ENCODE data around the gene TMEM45A. TPM values are rescaled to one million over a fixed set of nuclear protein-coding genes. Genes with fewer than 3 reads are reported as not detected.
"Not testable (repeated sequence)": the region's sequence is repeated elsewhere in the genome, so short reads cannot be mapped to it uniquely, and the experiment has no call there.

TMEM45A gene
- total RNA-seq, 1 donor from 2014 or later: 178 TPM

DNA sequence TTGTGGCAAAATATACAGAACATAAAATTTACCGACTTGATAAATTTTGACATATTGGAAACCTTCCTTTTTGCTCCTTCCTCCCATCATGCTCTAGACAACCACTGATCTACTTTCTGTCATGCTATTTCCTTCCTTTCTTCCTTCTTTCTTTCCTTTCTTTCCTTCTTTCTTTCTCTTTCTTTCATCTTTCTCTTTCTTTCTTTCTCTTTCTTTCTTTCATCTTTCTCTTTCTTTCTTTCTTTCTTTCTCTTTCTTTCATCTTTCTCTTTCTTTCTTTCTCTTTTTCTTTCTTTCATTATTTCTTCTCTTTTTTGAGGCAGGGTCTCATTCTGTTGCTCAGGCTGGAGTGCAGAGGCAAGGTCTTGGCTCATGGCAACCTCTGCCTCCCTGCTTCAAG, 8.9 kb upstream of the TMEM45A start:
- no peak for DNase-seq (ENCODE audit: low spot score)

DNA sequence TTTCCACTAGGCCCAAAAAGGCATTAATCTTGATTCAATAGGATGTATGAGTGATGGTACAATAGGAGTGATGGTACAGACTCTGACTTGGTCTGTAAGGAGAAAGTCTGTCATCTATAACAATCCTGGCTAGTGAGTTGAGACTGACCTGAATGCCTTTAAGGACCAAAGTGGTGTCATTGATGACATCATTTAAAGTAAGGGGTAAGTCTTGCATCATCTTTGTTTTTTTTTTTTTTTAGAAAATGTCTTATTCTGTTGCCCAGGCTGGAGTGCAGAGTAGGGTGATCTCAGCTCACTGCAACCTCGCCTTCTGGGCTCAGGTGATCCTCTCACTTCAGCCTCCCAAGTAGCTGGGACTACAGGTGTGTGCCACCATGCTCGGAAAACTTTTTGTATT, 5.6 kb upstream of the TMEM45A start:
- DNase-seq (ENCODE audit: low spot score): no peak

GRCh38 chr3:100489118-100489517, 3.3 kb upstream of the TMEM45A start:
- DNase-seq (ENCODE audit: low spot score): no peak

DNA sequence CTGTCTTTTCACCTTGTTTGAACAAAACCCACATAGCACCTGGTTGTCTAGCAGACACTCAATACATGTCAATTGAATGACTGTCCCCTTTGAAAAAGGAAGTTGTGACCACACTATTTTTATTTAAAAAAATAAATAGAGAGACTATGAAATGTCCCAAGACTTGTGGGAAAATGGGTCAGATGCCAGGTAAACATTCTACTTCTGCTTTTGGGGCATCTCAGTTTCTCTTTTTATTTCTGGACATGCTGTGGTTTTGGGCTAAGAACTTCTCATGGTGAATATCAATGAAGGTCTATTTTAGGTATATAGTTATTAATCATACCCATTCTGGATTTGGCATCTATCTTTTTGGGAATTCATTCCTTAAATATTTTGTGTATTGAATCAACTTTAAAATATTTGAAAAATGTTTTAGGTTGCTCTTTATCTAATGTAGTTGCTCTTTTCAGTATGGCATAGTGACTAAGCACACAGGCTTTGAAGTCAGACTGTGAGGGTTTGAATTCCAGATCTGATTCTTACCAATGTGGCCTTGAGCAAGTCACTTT, 4.4 kb downstream of the TMEM45A start:
- no peak for DNase-seq (ENCODE audit: low spot score)

DNA sequence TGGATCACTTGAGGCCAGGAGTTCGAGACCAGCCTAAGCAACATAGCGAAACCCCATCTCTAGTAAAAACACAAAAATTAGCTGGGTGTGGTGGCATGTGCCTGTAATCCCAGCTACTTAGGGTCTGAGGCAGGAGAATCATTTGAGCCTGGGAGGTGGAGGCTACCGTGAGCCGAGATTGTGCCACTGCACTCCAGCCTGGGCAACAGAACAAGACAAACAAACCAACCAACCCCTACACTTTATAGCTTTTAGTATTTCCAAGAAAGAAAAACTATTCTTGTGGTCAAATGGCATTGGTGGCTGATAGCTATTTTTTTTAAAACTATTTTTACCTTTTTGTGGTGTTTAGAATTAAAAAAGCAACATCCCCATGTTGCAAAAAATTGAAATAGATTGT, 7.2 kb downstream of the TMEM45A start:
- DNase-seq (ENCODE audit: low spot score): no peak

- peak; percentile 24 for DNase-seq (ENCODE audit: low spot score)
Measured at GRCh38 chr3:100500320-100500880, 8.0 kb downstream of the TMEM45A start.

DNA sequence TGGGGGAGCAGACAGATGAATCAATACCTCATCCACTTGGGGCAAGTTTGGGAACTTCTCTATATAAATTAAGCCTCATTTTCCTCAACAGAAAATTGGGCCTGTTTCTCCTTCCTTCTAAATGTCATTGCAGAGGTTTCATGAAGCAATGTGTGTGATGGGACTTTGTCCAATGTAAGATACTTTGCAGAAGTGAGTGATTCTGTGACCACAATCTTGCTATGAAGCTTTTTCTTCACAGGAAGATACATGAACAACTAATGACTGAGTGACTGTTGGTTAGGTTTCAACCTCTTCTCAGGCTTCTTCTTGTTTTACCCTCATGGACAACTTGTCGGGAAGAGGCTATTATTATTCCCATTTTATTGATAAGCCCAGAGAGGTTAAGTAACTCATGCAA, 11.0 kb downstream of the TMEM45A start:
- DNase-seq (ENCODE audit: low spot score): no peak

GRCh38 chr3:100506355-100506754, 13.9 kb downstream of the TMEM45A start:
- no peak for DNase-seq (ENCODE audit: low spot score)

DNA sequence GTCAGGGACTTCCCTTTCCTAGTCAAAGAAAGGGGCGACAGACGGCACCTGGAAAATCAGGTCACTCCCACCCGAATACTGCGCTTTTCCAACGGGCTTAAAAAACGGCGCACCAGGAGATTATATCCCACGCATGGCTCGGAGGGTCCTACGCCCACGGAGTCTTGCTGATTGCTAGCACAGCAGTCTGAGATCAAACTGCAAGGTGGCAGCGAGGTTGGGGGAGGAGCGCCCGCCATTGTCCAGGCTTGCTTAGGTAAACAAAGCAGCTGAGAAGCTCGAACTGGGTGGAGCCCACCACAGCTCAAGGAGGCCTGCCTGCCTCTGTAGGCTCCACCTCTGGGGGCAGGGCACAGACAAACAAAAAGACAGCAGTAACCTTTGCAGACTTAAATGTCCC, 17.4 kb downstream of the TMEM45A start:
- not testable (repeated sequence) for DNase-seq (ENCODE audit: low spot score)

- no peak for DNase-seq (ENCODE audit: low spot score)
Measured at GRCh38 chr3:100516232-100516631, 23.8 kb downstream of the TMEM45A start.

DNA sequence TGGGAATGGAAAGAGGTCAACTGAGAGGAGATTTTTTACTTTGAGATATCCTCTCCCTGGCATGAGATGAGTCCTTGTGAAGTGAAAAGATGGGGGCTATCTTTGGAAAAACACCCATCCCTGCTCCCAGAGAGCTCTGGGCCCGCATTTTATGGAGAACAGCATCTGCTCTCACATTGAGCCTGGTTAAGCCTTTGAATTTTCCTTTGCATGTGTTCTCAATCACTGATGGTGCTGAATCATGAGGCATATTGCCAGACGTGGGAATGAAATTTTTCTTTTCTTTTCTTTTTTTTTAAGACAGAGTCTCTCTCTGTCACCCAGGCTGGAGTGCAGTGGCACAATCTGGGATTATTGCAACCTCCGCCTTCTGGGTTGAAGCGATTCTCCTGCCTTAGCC, 24.4 kb downstream of the TMEM45A start:
- DNase-seq (ENCODE audit: low spot score): peak; percentile 91

- no peak for DNase-seq (ENCODE audit: low spot score)
Measured at GRCh38 chr3:100517276-100517675, 24.9 kb downstream of the TMEM45A start.

DNA sequence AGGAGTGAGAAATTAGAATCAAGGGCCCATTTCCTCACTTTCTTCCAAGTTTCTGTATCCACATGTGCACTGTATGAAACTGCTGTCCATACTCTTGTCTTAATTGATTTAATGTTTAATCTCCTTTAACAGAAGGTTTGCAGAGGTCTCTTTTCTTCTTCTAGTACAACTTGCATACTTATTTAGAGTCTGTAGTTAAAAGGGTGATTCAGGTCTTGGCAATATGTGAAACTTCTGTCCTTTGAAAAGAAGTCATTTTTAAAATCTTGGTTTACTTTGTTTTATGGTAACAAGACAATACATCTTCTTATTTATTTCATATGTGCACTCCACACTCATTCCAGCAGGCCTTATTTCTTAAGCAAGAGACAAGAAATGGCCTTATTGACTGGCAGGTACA, 25.8 kb downstream of the TMEM45A start:
- DNase-seq (ENCODE audit: low spot score): no peak

DNA sequence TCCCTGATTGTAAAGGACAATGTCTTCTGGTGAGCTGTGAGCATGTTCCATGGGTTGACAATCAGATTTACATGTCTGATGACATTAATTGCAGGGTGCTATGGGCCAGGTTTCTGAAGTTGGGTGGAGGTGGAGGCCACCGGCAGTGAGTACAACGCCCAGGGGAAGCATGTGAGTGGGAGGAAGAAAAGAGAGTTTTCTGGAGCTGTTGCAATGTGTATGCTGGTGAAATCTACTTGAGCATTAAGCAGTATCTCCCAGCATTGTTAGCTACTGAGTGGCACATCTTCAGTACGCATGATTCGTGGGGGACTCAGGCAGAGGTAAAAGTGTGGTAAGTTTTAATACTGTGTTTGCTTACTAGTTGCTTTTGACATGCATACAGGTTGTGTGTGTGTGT, 26.6 kb downstream of the TMEM45A start:
- no peak for DNase-seq (ENCODE audit: low spot score)

DNA sequence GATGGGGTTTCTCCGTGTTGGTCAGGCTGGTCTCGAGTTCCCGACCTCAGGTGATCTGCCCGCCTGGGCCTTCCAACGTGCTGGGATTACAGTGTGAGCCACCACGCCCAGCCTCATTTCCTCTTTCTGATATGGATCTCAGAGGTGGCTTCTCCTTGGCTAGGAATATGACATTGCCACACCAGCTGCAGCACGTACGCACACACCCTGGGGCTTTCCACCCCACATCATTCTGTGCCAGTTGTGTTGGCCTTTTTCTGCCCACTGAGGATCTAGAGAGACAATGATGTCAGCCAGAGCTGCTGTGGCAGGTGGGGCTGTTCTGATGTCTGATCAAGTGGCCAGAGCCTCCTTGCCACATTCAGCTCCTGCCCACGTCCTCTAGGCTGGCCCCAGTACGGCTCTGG, 29.0 kb downstream of the TMEM45A start:
- DNase-seq (ENCODE audit: low spot score): no peak

GRCh38 chr3:100522125-100522524, 29.7 kb downstream of the TMEM45A start:
- DNase-seq (ENCODE audit: low spot score): no peak

- no peak for DNase-seq (ENCODE audit: low spot score)
Measured at GRCh38 chr3:100523050-100523760, 30.8 kb downstream of the TMEM45A start.

GRCh38 chr3:100525753-100526612, 33.6 kb downstream of the TMEM45A start:
- peak; percentile 91 for DNase-seq (ENCODE audit: low spot score)

GRCh38 chr3:100526613-100527346, 34.4 kb downstream of the TMEM45A start:
- DNase-seq (ENCODE audit: low spot score): no peak

- DNase-seq (ENCODE audit: low spot score): no peak
Measured at GRCh38 chr3:100527347-100527735, 34.9 kb downstream of the TMEM45A start.

GRCh38 chr3:100531093-100531492, 38.7 kb downstream of the TMEM45A start:
- no peak for DNase-seq (ENCODE audit: low spot score)

DNA sequence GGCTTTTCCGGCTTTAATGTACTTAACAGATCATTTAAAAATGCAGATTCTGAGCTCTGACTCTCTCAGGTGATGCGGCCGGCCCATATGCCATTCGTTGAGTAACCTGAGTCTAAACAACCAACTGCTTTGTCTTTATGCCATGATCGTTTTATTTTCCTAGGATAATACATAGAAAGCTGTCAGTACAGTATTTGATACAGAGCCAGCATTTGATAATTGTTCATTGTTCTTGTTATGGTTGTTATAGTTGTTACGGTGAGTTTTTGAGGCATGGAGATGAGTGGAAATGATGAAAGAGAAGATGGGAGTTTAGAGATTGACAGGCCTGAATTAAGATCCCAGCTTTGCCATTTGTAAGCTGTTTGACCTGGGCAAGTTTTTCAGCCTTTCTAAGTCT, 40.0 kb downstream of the TMEM45A start:
- DNase-seq (ENCODE audit: low spot score): no peak

Data from umbilical cord (tissue), 2 donors.